ENCODE measurements around the gene SLC29A4.

DNA sequence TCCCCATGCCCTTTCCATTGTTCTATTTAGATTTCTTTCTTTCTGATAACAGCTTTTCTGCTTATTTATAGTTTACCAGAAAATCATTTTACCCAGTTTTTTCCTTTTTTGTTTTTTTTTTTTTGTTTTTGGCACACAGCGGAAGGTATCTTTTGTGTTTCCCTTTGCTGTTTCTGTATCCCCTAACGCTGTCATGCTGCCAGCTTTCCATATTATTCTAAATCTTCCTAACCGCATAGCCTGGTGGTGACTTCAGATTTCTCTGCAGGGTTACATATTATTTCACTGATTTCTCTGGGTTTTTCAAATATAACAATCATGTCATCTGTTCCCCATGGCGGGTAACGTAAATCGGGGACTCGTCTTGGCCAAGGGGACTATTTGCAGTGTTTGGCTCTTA, 4.0 kb upstream of the SLC29A4 start:
- no peak for TF ChIP-seq SRSF4 (IDR thresholded peaks at IDR 0.05; ENCODE audit: low read depth, low read length, poor library complexity, severe bottlenecking)
- TF ChIP-seq TSC22D2 (CRISPR knock-in tag; IDR thresholded peaks at IDR 0.05; ENCODE audit: borderline replicate concordance), result no peak
- TF ChIP-seq ZNF121 (CRISPR knock-in tag; IDR thresholded peaks at IDR 0.05), result no peak
- TF ChIP-seq CTCF (CRISPR knock-in tag; IDR thresholded peaks at IDR 0.05), result no peak
- no peak for TF ChIP-seq MYC (CRISPR knock-in tag; IDR thresholded peaks at IDR 0.05; ENCODE audit: borderline replicate concordance)
- TF ChIP-seq, protein P1, sequence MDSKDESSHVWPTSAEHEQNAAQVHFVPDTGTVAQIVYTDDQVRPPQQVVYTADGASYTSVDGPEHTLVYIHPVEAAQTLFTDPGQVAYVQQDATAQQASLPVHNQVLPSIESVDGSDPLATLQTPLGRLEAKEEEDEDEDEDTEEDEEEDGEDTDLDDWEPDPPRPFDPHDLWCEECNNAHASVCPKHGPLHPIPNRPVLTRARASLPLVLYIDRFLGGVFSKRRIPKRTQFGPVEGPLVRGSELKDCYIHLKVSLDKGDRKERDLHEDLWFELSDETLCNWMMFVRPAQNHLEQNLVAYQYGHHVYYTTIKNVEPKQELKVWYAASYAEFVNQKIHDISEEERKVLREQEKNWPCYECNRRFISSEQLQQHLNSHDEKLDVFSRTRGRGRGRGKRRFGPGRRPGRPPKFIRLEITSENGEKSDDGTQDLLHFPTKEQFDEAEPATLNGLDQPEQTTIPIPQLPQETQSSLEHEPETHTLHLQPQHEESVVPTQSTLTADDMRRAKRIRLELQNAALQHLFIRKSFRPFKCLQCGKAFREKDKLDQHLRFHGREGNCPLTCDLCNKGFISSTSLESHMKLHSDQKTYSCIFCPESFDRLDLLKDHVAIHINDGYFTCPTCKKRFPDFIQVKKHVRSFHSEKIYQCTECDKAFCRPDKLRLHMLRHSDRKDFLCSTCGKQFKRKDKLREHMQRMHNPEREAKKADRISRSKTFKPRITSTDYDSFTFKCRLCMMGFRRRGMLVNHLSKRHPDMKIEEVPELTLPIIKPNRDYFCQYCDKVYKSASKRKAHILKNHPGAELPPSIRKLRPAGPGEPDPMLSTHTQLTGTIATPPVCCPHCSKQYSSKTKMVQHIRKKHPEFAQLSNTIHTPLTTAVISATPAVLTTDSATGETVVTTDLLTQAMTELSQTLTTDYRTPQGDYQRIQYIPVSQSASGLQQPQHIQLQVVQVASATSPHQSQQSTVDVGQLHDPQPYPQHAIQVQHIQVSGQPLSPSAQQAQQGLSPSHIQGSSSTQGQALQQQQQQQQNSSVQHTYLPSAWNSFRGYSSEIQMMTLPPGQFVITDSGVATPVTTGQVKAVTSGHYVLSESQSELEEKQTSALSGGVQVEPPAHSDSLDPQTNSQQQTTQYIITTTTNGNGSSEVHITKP (CRISPR knock-in tag; IDR thresholded peaks at IDR 0.05; ENCODE audit: low read depth), result no peak
- TF ChIP-seq NFIC (IDR thresholded peaks at IDR 0.05; ENCODE audit: low read length), result no peak
- TF ChIP-seq, protein P2, sequence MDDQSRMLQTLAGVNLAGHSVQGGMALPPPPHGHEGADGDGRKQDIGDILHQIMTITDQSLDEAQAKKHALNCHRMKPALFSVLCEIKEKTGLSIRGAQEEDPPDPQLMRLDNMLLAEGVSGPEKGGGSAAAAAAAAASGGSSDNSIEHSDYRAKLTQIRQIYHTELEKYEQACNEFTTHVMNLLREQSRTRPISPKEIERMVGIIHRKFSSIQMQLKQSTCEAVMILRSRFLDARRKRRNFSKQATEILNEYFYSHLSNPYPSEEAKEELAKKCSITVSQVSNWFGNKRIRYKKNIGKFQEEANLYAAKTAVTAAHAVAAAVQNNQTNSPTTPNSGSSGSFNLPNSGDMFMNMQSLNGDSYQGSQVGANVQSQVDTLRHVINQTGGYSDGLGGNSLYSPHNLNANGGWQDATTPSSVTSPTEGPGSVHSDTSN (CRISPR knock-in tag; IDR thresholded peaks at IDR 0.05; ENCODE audit: borderline replicate concordance), result no peak
- TF ChIP-seq FOXA1 (IDR thresholded peaks at IDR 0.05), result no peak
- no peak for TF ChIP-seq FOXA1 (CRISPR knock-in tag; IDR thresholded peaks at IDR 0.05)
- TF ChIP-seq ZNF274 (CRISPR knock-in tag; IDR thresholded peaks at IDR 0.05), result no peak
- TF ChIP-seq DNMT3B (CRISPR knock-in tag; conservative IDR thresholded peaks at IDR 0.05), result no peak
- TF ChIP-seq ZC3H13 (CRISPR knock-in tag; IDR thresholded peaks at IDR 0.05), result no peak
- TF ChIP-seq ARHGAP35 (CRISPR knock-in tag; IDR thresholded peaks at IDR 0.05; ENCODE audit: borderline replicate concordance), result no peak
- no peak for TF ChIP-seq TAF15 (IDR thresholded peaks at IDR 0.05; ENCODE audit: low read depth, low read length, poor library complexity, severe bottlenecking)
